HG03575 (cell line): ENCODE measurements around the gene NPFF.
"Not testable (repeated sequence)": the region's sequence is repeated elsewhere in the genome, so short reads cannot be mapped to it uniquely, and the experiment has no call there.

Source experiments
- ATAC-seq: cut with Tn5 transposase; IDR thresholded peaks from one replicate; pipeline ENCODE4 v1.9.1; 2021; ENCODE audit not compliant: unreplicated experiment, insufficient number of reproducible peaks, low FRiP score; ENCODE audit errors: extremely low read depth

Gene NPFF

DNA sequence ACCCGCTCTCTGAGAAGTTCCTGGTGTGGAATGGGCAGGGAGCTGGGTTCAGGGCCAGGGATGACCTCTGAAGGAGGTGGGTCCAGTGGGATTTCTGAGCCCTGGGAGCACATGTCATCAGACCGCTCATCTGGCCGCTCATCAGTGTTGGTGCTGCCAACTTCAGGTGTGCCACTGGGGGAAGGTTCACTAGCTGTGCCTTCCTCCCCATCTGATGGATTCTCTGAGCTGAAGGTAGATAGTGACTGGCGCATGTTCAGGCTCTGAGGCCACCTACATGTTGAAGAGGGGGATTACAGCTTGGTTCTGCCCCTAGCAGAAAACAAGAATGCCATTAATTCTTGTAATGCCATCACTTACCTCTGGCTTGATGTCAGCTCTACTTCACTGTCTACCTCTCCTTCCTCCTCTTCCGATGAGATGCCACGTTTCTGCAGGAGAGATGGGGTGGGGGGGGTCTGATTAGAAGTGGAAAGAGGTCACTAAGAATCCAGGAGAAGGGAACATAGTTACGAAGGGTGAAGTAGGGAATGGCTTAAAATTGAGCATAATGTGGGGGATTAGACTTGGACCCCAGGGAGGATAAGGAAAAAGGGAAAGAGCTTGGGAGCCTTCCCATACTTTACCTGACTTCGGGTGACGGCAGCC lies 25.2 kb downstream of the NPFF start:
- ATAC-seq = no peak

DNA sequence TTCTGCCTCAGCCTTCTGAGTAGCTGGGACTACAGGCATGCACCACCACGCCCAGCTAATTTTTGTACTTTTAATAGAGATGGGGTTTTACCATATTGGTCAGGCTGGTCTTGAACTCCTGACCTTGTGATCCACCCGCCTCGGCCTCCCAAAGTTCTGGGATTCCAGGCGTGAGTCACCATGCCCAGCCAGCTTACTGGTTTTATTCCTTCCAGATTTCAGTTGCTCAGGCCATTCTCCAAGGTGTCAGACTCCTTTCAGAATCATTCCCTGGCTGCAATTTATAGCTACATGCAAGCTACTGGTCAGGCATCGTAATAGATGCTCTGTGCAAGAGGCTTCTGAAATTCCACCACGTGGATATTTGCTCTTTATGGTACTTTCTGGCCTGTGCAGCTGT lies 25.8 kb downstream of the NPFF start:
- not testable (repeated sequence) for ATAC-seq

DNA sequence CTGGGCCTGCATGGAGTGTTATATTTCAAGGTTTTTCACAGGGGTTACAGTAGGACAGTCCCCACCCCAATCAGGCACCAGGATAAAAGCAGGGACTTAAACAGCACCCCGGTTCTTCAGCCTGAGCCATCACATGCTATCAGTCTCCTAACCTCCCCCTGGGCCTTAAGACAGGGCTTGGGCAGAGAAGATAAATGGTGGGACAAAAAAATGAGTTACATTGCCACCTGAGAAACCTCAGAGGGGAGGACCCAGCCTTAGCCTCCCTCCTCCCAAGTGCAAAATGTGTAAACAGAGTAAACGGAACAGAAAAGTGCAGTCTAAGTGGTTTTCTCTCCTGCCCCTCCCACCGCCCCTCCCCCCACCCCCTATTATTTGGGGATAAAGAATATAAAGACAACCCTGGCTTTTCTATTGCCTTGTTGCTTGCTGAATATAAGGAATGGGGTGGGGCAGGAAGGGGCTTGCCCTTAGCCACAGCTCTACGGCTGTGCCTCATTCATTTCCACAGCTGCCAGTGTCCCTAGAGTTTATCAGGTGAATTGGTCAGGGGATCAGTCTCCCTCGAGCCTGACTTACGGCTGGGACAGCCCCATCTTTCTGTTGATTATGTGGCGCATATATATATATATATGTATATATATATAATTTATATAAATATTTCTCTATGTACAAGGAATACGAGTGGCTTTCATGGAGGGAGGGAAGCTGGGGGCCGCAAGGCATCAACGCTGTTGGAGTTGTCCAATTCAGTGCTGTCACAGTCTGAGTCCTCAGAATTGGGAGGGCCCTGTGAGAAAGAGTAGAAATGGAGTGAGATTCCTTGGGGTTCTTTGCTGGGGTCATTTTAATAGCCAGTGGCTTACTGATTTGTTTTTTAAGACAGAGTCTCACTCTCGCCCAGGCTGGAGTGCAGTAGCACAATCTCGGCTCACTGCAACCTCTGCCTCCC lies 26.5 kb downstream of the NPFF start:
- ATAC-seq = no peak

DNA sequence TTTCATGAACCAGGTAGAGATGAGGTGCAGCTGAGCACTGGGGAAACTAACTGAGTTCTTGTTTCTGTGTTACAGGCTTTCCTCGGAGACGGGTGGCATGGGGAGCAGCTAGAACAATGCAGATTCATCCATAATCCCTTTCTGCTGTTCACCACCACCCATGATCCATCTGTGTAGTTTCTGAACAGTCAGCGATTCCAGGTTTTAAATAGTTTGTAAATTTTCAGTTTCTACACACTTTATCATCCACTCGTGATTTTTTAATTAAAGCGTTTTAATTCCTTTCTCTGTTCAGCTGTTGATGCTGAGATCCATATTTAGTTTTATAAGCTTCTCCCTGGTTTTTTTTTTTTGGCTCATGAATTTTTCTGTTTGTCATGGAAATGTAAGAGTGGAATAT lies 28.0 kb downstream of the NPFF start:
- no peak for ATAC-seq

- ATAC-seq = no peak
Observed at GRCh38 chr12:53478865-53479264, 28.4 kb downstream of the NPFF start.

GRCh38 chr12:53476769-53477209 lies 30.5 kb downstream of the NPFF start:
- ATAC-seq = no peak

DNA sequence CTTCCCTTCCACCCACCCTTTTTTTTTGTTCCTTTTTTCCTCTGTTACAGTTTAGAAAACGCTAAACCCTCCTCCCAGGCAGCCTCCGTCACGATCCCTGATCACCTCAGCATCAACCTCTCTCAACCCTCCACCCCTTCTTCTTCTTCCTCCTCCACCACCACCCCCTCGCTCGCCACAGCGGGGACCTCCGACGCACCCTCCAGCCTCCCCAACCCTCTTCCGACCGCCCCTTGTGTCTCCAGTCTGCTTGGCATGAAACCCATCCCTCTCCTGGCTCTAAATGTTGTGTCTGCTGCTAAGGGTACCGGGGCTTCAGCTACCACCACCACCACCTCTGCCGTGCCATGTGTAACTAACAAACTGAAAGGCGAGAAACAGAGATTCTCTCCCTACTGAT lies 32.5 kb downstream of the NPFF start:
- ATAC-seq = no peak

DNA sequence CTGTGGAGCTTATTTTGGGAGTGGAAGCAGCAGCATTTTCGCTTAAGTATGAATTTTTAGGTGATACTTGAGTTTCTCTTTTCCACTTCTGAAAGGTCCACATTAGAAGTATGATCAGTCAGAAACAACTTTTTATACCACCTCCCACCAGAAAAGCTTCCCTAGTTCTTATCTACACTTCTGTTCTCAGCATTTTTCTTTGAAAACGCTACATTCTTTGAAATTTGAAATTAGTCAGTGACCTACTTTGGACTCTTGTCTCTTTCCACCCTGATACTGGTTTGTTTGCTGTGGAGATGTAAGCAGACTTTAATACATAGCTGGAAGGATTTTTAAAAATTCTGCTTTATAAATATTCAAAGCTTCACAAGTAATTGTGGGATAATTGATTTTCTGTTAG lies 33.2 kb downstream of the NPFF start:
- no peak for ATAC-seq

DNA sequence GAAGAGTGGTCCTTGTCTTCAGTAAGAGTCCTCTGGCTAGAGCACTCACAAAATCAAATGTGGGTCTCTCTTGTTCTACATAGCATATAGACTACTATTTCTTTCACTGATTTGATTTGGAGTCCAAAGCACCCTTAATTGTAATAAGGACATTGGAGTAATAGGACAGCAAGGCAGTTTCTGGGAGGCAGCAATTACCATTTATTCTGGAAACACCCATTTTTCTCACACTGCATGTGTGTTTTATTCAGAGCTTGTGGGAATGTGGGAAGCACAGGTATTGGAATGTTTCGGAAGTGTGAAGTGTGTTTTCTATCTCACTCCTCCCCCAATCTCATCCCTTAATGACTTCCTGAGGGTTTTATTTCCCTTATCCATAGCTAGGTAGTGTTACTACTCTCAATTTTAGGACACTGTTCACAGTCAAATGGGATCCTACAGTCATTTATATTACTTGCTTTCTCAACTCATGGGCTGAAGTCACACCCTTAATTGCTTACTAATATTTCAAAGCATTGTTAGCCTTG lies 35.2 kb downstream of the NPFF start:
- ATAC-seq = no peak

GRCh38 chr12:53468282-53468681 lies 39.0 kb downstream of the NPFF start:
- ATAC-seq = no peak

- ATAC-seq = no peak
Observed at GRCh38 chr12:53467880-53468279, 39.4 kb downstream of the NPFF start.

DNA sequence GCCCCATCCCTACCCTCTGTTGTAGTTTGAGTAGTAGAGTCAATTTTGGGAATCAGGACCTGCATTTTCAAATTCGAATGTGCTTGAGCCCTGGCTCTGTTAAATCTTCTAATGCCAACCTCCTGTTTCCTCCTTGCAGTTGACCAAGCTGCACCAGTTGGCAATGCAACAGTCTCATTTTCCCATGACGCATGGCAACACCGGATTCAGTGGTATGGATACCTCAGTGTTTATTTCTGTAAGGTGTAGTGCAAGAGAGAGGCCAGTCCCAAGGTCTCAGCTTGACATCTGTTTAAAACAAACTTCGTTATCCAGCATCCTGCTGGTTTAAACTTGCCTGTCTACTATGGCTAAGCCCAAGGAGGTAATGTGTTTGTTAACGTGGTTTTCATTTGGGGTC lies 40.2 kb downstream of the NPFF start:
- ATAC-seq = no peak

DNA sequence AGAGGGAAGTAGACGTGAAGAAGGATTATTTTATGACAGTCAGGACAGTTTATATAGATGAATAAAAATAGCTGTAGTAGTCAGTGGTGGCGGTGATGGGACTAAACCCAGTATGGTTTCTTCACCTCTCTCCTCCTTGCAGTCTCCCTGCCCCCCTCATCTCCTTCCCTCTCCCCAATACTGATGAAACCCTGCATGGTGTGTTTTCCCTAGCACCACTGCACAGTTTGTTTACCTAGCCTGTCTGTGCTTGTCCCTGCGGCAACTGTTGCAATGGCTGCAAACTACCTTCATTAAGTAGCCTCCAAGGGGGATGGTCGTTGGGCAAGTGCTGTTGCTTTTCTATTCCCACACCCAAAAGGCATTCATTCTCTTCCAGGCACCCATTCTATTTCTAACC lies 40.6 kb downstream of the NPFF start:
- no peak for ATAC-seq

- ATAC-seq = no peak
Observed at GRCh38 chr12:53465679-53466078, 41.6 kb downstream of the NPFF start.

DNA sequence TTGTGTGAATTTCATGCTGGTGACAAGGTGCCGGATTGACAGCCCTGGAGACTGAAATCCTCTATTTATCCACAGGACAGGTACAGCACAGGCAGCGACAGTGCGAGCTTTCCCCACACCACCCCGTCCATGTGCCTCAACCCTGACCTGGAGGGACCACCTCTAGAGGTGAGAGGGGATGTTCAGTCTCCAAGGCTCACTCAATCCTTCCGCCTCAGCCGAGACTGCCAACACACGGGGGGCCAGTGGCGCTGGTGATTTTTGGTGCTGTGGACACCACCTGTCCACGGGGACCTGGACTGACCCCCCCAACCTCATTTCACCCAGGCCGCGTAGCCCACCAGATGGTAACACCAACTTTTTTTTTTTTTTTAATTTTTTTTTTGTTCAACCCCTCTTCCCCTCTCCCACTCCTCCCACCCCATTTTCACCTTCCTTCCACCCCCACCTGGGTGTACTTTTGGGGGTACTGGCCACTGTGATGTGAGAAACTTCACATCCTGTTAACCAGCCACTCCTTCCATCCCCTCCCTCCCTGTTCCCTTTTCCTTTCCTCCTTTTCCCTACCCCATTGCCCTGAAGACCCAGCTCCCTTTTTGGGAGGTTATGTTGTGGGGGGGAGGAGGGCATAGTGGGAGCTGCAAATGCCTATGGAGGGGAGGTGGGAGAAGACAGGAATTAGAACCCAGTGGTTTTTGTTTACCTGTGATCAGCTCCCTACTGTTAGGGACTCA lies 42.4 kb downstream of the NPFF start:
- no peak for ATAC-seq

DNA sequence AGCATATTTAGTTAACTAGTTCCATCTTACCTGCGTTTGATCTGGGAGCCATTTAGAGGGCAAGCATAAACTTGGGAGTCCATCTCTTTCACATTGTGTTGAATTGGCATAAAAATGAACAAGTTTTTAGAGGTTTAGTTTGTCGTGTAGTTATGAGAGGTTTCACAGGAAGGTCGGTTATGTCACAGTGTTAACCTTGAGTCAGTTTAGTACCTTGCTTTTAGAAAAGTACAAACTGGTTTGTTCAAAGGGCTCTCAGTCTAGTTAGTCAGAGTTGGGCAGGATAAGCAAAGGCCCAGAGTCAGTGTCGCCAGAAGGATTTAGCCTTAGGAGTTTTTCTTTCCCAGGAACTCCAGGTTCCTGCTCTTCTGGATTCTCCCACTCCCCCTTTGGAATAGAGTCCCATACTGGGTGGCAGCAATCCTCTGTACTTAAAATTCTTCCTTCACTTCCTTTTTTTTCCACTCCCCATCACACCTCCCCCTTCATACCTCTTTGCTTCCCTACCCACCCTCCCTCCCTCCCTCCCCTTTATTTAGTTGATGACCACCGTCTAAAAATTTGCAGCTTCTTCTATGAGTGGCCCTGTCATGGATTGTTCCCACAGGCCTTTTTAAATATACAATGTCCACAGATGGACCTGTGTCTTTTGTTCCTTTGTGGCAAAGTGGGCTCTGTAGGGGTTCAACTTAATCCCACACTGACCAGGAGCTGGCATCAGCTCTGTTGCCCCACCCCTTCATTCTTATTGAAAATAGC lies 43.3 kb downstream of the NPFF start:
- ATAC-seq = no peak

- no peak for ATAC-seq
Observed at GRCh38 chr12:53462935-53463334, 44.3 kb downstream of the NPFF start.

DNA sequence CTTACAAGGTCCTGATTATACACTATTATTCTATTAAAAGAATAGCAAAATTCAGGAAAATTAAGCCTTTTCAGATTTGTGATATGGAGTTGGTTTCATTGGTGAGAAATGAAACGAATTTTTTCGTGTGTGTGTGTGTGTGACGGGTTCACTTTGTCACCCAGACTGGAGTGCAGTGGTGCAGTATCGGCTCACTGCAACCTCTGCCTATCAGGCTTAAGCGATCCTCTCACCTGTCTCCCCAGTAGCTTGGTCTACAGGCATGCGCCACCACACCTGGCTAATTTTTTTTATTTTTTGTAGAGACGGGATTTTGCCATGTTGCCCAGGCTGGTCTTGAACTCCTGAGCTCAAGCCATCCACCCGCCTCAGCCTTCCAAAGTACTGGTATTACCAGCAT lies 45.7 kb downstream of the NPFF start:
- ATAC-seq = no peak

DNA sequence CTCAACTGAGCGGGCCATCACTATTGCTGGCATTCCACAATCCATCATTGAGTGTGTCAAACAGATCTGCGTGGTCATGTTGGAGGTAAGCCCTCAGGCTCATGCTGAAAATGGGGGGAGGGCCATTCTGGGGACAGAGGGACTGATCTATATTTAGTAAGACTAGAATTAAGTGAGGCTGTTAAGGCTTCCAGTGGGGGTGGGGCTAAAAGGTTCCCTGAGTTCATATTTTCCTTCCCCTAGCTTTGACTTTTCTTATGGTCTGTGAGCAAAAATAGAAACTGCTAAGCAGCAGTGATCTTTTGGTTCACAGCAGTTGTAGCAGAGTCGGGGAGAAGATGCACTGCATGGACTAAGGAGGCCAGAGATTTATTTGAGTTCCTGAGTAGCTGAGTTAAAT lies 46.2 kb downstream of the NPFF start:
- no peak for ATAC-seq
